Measurements from ENCODE around the gene OR2T10.
"Not testable (repeated sequence)": the region's sequence is repeated elsewhere in the genome, so short reads cannot be mapped to it uniquely, and the experiment has no call there.

Gene OR2T10

GRCh38 chr1:248593226-248593625, 4.3 kb downstream of the OR2T10 start:
- DNase-seq: no peak

GRCh38 chr1:248592655-248593054, 4.8 kb downstream of the OR2T10 start:
- DNase-seq: no peak

- DNase-seq: no peak
These were observed 7.4 kb downstream of the OR2T10 start for GRCh38 chr1:248590055-248590454.

- no peak for DNase-seq
These were observed 8.2 kb downstream of the OR2T10 start for GRCh38 chr1:248589334-248589733.

- no peak for DNase-seq
These were observed 12.2 kb downstream of the OR2T10 start for GRCh38 chr1:248585266-248585665.

- DNase-seq: no peak
These were observed 21.1 kb downstream of the OR2T10 start for GRCh38 chr1:248576260-248576980.

GRCh38 chr1:248574657-248575056, 22.8 kb downstream of the OR2T10 start, which contains the start of gene OR2T34:
TSS of gene OR2T34 (minus strand) at chr1:248574757. CDS start at chr1:248574757, 0 bp downstream.
- DNase-seq: not testable (repeated sequence)

GRCh38 chr1:248573856-248574255, 23.6 kb downstream of the OR2T10 start:
- not testable (repeated sequence) for DNase-seq

- DNase-seq: not testable (repeated sequence)
These were observed 25.5 kb downstream of the OR2T10 start for GRCh38 chr1:248572049-248572448.

GRCh38 chr1:248570811-248571210, 26.7 kb downstream of the OR2T10 start:
- DNase-seq: not testable (repeated sequence)

GRCh38 chr1:248569049-248569448, 28.5 kb downstream of the OR2T10 start:
- not testable (repeated sequence) for DNase-seq

GRCh38 chr1:248565530-248566373, 31.7 kb downstream of the OR2T10 start:
- not testable (repeated sequence) for DNase-seq

GRCh38 chr1:248562672-248563071, 34.8 kb downstream of the OR2T10 start, which contains the start of gene OR2T29:
TSS of gene OR2T29 (minus strand) at chr1:248562772. CDS start at chr1:248559491, 3,281 bp downstream.
- not testable (repeated sequence) for DNase-seq

- not testable (repeated sequence) for DNase-seq
These were observed 46.5 kb downstream of the OR2T10 start for GRCh38 chr1:248551027-248551426.

GRCh38 chr1:248547383-248547782, 50.1 kb downstream of the OR2T10 start:
- not testable (repeated sequence) for DNase-seq
